ENCODE measurements around the gene DDX5. TPM values are rescaled to one million over a fixed set of nuclear protein-coding genes. Genes with fewer than 3 reads are reported as not detected.

DDX5 gene
- total and polyA plus RNA-seq, 2 of the 4 experiments (the other 2 are of a cell fraction) = 253 to 781 TPM

- Histone ChIP-seq H2BK5ac (ENCODE audit: low read depth, low read length, poor library complexity, severe bottlenecking) (no peak overlapping the region), H3K9me3 (ENCODE audit: control insufficient read depth, insufficient read depth, low read length) (no peaks in the 10 kb centered on the region), H3K23ac (ENCODE audit: low read depth, low read length) (no peak overlapping the region), H3K56ac (ENCODE audit: extremely low read depth, insufficient read depth, low read length) (no peak overlapping the region), H3K9me1 (ENCODE audit: insufficient read depth, low read length) (peaks cover 3% of the 10 kb centered on the region; the same call in 1 of the 2 replicates), H4K5ac (ENCODE audit: low read depth, low read length) (no peak overlapping the region), H4K8ac (ENCODE audit: low read depth in 2 of 2, low read length in 2 of 2) (no peak overlapping the region), H2BK120ac (ENCODE audit: low read depth, low read length) (no peak overlapping the region), H3K4ac (ENCODE audit: low read depth, low read length) (no peak overlapping the region), H2AFZ (replicated peaks; ENCODE audit: low read length, poor library complexity) (no peak overlapping the region), H3K18ac (ENCODE audit: low read depth, low read length) (no peak overlapping the region), H2BK20ac (ENCODE audit: low read depth, low read length) (no peak overlapping the region), H3K4me3 (ENCODE audit: insufficient read depth, low read depth, low read length) (no peak overlapping the region), H3K9ac (ENCODE audit: low read depth, low read length) (no peak overlapping the region), H3K4me2 (ENCODE audit: low read depth, low read length) (no peak overlapping the region), H3K27ac (ENCODE audit: insufficient read depth, low read length) (no peak overlapping the region), H3K4me1 (ENCODE audit: control insufficient read depth, insufficient read depth, low read length) (peaks cover 2% of the 10 kb centered on the region; the same call in 1 of the 2 replicates), H2BK15ac (ENCODE audit: low read depth, low read length) (no peak overlapping the region), H4K20me1 (ENCODE audit: insufficient read depth, low read length) (peaks cover 78% of the 10 kb centered on the region), H3K79me1 (ENCODE audit: low read depth in 1 of 2, low read length in 2 of 2) (peaks cover 27 to 57% of the 10 kb centered on the region in 2 experiments), H3K27me3 (ENCODE audit: control insufficient read depth, insufficient read depth, low read length) (no peaks in the 10 kb centered on the region), H2AK5ac (ENCODE audit: low read depth, low read length) (no peak overlapping the region), H3K36me3 (ENCODE audit: control insufficient read depth, insufficient read depth, low read length) (peaks cover 52% of the 10 kb centered on the region), H3K14ac (replicated peaks; ENCODE audit: low read depth, low read length) (no peak overlapping the region), H2AK9ac (replicated peaks; ENCODE audit: low read depth, low read length, poor library complexity) (no peak overlapping the region), H4K91ac (ENCODE audit: insufficient read depth, low read depth, low read length) (no peak overlapping the region)
- ATAC-seq (ENCODE audit: low read depth) (no peak), DNase-seq (no peak)
- in situ Hi-C loops (cut with MboI; ENCODE audit: low sequenced_read_pairs) = no loop called here
- TF ChIP-seq NFE2L2 (IDR thresholded peaks at IDR 0.05; ENCODE audit: low read depth, low read length) (no peak), ELK1 (IDR thresholded peaks at IDR 0.05; ENCODE audit: borderline replicate concordance, low read depth, low read length) (no peak), CTCF (conservative IDR thresholded peaks at IDR 0.05; ENCODE audit: low read depth, low read length) (no peak), RFX5 (IDR thresholded peaks at IDR 0.05; ENCODE audit: low read depth, low read length) (no peak), RCOR1 (IDR thresholded peaks at IDR 0.05; ENCODE audit: insufficient replicate concordance, low read length) (no peak), SMC3 (IDR thresholded peaks at IDR 0.05; ENCODE audit: low read depth, low read length) (no peak), BHLHE40 (IDR thresholded peaks at IDR 0.05; ENCODE audit: low read depth, low read length) (no peak), POLR2A (IDR thresholded peaks at IDR 0.05; ENCODE audit: low read depth, low read length) (no peak)
- TF ChIP-seq, protein P1, sequence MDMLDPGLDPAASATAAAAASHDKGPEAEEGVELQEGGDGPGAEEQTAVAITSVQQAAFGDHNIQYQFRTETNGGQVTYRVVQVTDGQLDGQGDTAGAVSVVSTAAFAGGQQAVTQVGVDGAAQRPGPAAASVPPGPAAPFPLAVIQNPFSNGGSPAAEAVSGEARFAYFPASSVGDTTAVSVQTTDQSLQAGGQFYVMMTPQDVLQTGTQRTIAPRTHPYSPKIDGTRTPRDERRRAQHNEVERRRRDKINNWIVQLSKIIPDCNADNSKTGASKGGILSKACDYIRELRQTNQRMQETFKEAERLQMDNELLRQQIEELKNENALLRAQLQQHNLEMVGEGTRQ (IDR thresholded peaks at IDR 0.05; ENCODE audit: low read depth, low read length) = no peak
- no TSS peak for BruUV-seq (replicated peaks)
- ChIA-PET POLR2A (ENCODE audit: unreplicated experiment) (no interaction called here), CTCF (no interaction called here)
- dilution Hi-C loops (cut with HindIII; ENCODE audit: low sequenced_read_pairs, unreplicated experiment) = no loop called here
- 90% methylated on average over 3 of the region's 8 CpGs; no CpG with 5 or more reads in 1 of the 2 experiments for WGBS, 2 experiments (ENCODE audit: extremely low coverage in 2 of 2, insufficient read length in 1 of 2)
- intact Hi-C loops (cut with micrococcal nuclease) = no loop called here
These were observed 5.6 kb downstream of the DDX5 start for GRCh38 chr17:64500487-64500859.

Measured in IMR-90 (cell line).